ENCODE results near the gene KIAA0513.

GRCh38 chr16:85138825-85139627, 111.4 kb downstream of the KIAA0513 start:
- no peak for TF ChIP-seq CTCF (IDR thresholded peaks at IDR 0.05 in 4 of 5, conservative IDR thresholded peaks at IDR 0.05 in 1 of 5)
- TF ChIP-seq POLR2A (IDR thresholded peaks at IDR 0.05): no peak

All from gastrocnemius medialis (tissue), 4 donors.